HG02759 (cell line): ENCODE data around the gene PGAM2.
A peak's percentile ranks its signal among the peaks of the same experiment; 100 is the strongest.

Experiments
- ATAC-seq: cut with Tn5 transposase; IDR thresholded peaks from one replicate; pipeline ENCODE4 v1.9.1; 2021; ENCODE audit warnings: mild to moderate bottlenecking, moderate library complexity; ENCODE audit not compliant: unreplicated experiment

Gene PGAM2

GRCh38 chr7:44086627-44087026 lies 21.3 kb upstream of the PGAM2 start:
- ATAC-seq, result no peak

- ATAC-seq, result no peak
Observed at GRCh38 chr7:44085546-44085945, 20.2 kb upstream of the PGAM2 start.

- no peak for ATAC-seq
Observed at GRCh38 chr7:44084701-44085100, 19.3 kb upstream of the PGAM2 start.

- ATAC-seq, result no peak
Observed at GRCh38 chr7:44083796-44084195, 18.4 kb upstream of the PGAM2 start.

GRCh38 chr7:44082541-44083207 lies 17.3 kb upstream of the PGAM2 start:
- ATAC-seq, result peak; percentile 93

GRCh38 chr7:44081266-44081748 lies 15.9 kb upstream of the PGAM2 start:
- ATAC-seq, result no peak

- ATAC-seq, result no peak
Observed at GRCh38 chr7:44080686-44081265, 15.4 kb upstream of the PGAM2 start.

- no peak for ATAC-seq
Observed at GRCh38 chr7:44080118-44080517, 14.8 kb upstream of the PGAM2 start.

- no peak for ATAC-seq
Observed at GRCh38 chr7:44079331-44080021, 14.1 kb upstream of the PGAM2 start.

- ATAC-seq, result no peak
Observed at GRCh38 chr7:44078521-44078920, 13.2 kb upstream of the PGAM2 start.

- ATAC-seq, result no peak
Observed at GRCh38 chr7:44077681-44078091, 12.3 kb upstream of the PGAM2 start.

GRCh38 chr7:44077061-44077460 lies 11.7 kb upstream of the PGAM2 start:
- ATAC-seq, result no peak

GRCh38 chr7:44076101-44076895 lies 10.9 kb upstream of the PGAM2 start:
- ATAC-seq, result no peak

GRCh38 chr7:44075296-44076075 lies 10.1 kb upstream of the PGAM2 start:
- ATAC-seq, result no peak

- peak; percentile 14 for ATAC-seq
Observed at GRCh38 chr7:44074349-44074695, 9.0 kb upstream of the PGAM2 start.

GRCh38 chr7:44073664-44074348 lies 8.4 kb upstream of the PGAM2 start:
- ATAC-seq, result peak; percentile 69

- no peak for ATAC-seq
Observed at GRCh38 chr7:44072364-44073231, 7.2 kb upstream of the PGAM2 start.

- ATAC-seq, result no peak
Observed at GRCh38 chr7:44071726-44072363, 6.5 kb upstream of the PGAM2 start.

- no peak for ATAC-seq
Observed at GRCh38 chr7:44068054-44068453, 2.7 kb upstream of the PGAM2 start.
